ENCODE results near the gene ERCC4. TPM values are rescaled to one million over a fixed set of nuclear protein-coding genes. Genes with fewer than 3 reads are reported as not detected.

ERCC4 gene
- total and polyA plus RNA-seq, 2 of the 8 experiments (the other 6 are each of a cell fraction or from before 2014, with no cell fraction given) = 1.6 to 13.2 TPM

DNA sequence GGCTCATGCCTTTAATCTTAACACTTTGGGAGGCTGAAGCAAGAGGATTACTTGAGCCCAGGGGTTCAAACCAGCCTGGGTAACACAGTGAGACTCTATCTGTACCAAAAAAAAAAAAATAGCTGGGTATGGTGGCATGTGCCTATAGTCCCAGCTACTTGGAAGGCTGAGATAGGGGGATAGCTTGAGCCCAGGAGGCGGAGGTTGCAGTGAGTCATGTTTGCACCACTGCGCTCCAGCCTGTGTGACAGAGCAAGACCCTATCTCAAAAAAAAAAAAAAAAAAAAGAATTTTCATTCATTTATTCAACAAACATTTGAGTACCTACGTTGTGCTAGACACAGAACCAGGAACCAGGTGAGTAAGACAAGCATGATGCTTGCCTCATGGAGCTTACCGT lies 77.6 kb downstream of the ERCC4 start (continued):
- TF ChIP-seq CHD7 (IDR thresholded peaks at IDR 0.05; ENCODE audit: insufficient replicate concordance, low read length) = no peak
